ENCODE results near the gene TMEM208. TPM values are rescaled to one million over a fixed set of nuclear protein-coding genes. Genes with fewer than 3 reads are reported as not detected.

TMEM208 gene
- polyA plus RNA-seq, 2 of the 4 experiments (the other 2 are of a cell fraction), result 73.5 to 114 TPM

DNA sequence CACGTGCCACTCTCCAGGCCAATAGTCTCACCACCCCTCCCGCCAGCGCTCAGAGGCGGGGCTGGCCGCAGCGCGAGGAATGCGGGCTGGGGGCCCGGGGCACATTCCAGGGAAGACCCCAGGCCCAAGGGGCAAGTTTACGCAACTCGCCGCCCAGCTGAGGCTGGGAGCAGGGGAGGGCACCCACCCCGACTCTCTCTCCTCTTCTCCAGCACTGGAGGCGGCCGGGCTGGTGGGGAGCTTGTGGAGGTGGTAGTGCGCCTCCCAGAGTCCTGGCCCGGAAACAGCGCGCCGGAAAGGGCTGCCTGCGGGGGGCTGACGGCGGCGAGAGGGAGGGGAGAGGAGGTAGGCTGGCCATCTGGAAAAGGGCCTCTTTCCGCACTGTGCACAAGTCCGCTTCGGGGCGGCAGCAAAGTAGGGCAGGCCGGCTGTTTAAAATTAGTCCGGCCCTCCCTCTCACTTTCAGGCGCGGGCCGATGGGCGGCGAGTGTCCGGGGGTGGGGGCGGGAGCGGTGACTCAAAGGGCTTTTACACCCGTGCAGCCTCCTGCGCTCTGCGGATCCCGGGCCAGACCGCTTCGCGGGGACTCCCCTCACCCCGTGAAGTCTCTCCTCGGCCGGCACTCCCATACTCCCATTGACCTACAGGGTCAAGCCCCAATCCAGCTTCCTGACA lies 19.3 kb downstream of the TMEM208 start:
- FAIRE-seq (no peak), DNase-seq (ENCODE audit: low read depth in 1 of 2, low spot score in 1 of 2) (peak; percentile 56 to 79), ATAC-seq (peak; percentile 46 to 64)
- Histone ChIP-seq H3K4me1 (peaks cover 61% of the 10 kb centered on the region), H3K27ac (peak overlapping the region; percentile 91 to 98), H3K4me2 (peak overlapping the region; percentile 97), H3K9me3 (no peaks in the 10 kb centered on the region), H3K4me3 (peak overlapping the region; percentile 74)
- POLR2A ChIA-PET, result interaction anchor here (0.7 to 3.3 kb wide), 6 partner anchors 15 to 48 kb away, joined by 3 to 30 read pairs (median 3); partner anchors contain the start of gene TMEM208
- TF ChIP-seq CEBPB (IDR thresholded peaks at IDR 0.05) (peak in 1 of 2 experiments; percentile 50; a peak in 1 of 4 replicates), HOXA7 (CRISPR knock-in tag; IDR thresholded peaks at IDR 0.05) (no peak), SMC3 (IDR thresholded peaks at IDR 0.05) (peak; percentile 30; the same call in 1 of the 3 replicates), JUNB (IDR thresholded peaks at IDR 0.05) (no peak), RAD21 (conservative IDR thresholded peaks at IDR 0.05 in 1 of 2, IDR thresholded peaks at IDR 0.05 in 1 of 2) (peak; percentile 9 to 41; a peak in 3 of 5 replicates), EHMT2 (IDR thresholded peaks at IDR 0.05; ENCODE audit: low read depth) (no peak), CBX8 (IDR thresholded peaks at IDR 0.05) (no peak), HDAC2 (IDR thresholded peaks at IDR 0.05) (no peak), HOXB13 (CRISPR knock-in tag; IDR thresholded peaks at IDR 0.05; ENCODE audit: low read depth) (0 out of 2 replicates have a peak, but pooled peaks have one; percentile 46), MAZ (IDR thresholded peaks at IDR 0.05; ENCODE audit: borderline replicate concordance, low read depth, low read length) (no peak), MAFK (IDR thresholded peaks at IDR 0.05; ENCODE audit: partially characterized antibody) (no peak), POLR2A (IDR thresholded peaks at IDR 0.05; ENCODE audit: low read length) (peak; percentile 23; the same call in 1 of the 2 replicates), ZC3H11A (IDR thresholded peaks at IDR 0.05) (0 out of 2 replicates have a peak, but pooled peaks have one; percentile 0), JUN (IDR thresholded peaks at IDR 0.05) (peak in 1 of 2 experiments; percentile 57; a peak in 2 of 5 replicates), NR3C1 (IDR thresholded peaks at IDR 0.05) (no peak), FOSL2 (IDR thresholded peaks at IDR 0.05) (no peak), FOSL2 (CRISPR knock-in tag; IDR thresholded peaks at IDR 0.05) (no peak)
- TF ChIP-seq, protein P1, sequence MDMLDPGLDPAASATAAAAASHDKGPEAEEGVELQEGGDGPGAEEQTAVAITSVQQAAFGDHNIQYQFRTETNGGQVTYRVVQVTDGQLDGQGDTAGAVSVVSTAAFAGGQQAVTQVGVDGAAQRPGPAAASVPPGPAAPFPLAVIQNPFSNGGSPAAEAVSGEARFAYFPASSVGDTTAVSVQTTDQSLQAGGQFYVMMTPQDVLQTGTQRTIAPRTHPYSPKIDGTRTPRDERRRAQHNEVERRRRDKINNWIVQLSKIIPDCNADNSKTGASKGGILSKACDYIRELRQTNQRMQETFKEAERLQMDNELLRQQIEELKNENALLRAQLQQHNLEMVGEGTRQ (IDR thresholded peaks at IDR 0.05), result peak; percentile 82
- TF ChIP-seq, protein P2, sequence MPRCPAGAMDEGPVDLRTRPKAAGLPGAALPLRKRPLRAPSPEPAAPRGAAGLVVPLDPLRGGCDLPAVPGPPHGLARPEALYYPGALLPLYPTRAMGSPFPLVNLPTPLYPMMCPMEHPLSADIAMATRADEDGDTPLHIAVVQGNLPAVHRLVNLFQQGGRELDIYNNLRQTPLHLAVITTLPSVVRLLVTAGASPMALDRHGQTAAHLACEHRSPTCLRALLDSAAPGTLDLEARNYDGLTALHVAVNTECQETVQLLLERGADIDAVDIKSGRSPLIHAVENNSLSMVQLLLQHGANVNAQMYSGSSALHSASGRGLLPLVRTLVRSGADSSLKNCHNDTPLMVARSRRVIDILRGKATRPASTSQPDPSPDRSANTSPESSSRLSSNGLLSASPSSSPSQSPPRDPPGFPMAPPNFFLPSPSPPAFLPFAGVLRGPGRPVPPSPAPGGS (IDR thresholded peaks at IDR 0.05), result no peak
- TF ChIP-seq, protein P3, sequence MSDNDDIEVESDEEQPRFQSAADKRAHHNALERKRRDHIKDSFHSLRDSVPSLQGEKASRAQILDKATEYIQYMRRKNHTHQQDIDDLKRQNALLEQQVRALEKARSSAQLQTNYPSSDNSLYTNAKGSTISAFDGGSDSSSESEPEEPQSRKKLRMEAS (IDR thresholded peaks at IDR 0.05), result peak; percentile 94; the same call in 1 of the 2 replicates
- TF ChIP-seq, protein P4, sequence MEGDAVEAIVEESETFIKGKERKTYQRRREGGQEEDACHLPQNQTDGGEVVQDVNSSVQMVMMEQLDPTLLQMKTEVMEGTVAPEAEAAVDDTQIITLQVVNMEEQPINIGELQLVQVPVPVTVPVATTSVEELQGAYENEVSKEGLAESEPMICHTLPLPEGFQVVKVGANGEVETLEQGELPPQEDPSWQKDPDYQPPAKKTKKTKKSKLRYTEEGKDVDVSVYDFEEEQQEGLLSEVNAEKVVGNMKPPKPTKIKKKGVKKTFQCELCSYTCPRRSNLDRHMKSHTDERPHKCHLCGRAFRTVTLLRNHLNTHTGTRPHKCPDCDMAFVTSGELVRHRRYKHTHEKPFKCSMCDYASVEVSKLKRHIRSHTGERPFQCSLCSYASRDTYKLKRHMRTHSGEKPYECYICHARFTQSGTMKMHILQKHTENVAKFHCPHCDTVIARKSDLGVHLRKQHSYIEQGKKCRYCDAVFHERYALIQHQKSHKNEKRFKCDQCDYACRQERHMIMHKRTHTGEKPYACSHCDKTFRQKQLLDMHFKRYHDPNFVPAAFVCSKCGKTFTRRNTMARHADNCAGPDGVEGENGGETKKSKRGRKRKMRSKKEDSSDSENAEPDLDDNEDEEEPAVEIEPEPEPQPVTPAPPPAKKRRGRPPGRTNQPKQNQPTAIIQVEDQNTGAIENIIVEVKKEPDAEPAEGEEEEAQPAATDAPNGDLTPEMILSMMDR (IDR thresholded peaks at IDR 0.05), result peak; percentile 50
- TF ChIP-seq, protein P5, sequence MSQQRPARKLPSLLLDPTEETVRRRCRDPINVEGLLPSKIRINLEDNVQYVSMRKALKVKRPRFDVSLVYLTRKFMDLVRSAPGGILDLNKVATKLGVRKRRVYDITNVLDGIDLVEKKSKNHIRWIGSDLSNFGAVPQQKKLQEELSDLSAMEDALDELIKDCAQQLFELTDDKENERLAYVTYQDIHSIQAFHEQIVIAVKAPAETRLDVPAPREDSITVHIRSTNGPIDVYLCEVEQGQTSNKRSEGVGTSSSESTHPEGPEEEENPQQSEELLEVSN (IDR thresholded peaks at IDR 0.05; ENCODE audit: borderline replicate concordance, low read depth), result peak; percentile 90; the same call in 1 of the 2 replicates
- WGBS (ENCODE audit: missing lambda C conversion rate), result 2% methylated on average over 20 of the region's 48 CpGs
- CTCF ChIA-PET, result interaction anchor here (0.6 to 9.7 kb wide), 18 partner anchors 13 to 270 kb away, joined by 3 to 138 read pairs (median 4); partner anchors contain the start of genes KCTD19, LRRC36, TMEM208 and TPPP3

All from A549 (cell line).